NCI-H510A (cell line): ENCODE data around the gene PRRT1B.

Experiments
- DNase-seq: peaks from one replicate; lab custom pipeline; 2025; lab: John Stamatoyannopoulos, UW

Gene PRRT1B

DNA sequence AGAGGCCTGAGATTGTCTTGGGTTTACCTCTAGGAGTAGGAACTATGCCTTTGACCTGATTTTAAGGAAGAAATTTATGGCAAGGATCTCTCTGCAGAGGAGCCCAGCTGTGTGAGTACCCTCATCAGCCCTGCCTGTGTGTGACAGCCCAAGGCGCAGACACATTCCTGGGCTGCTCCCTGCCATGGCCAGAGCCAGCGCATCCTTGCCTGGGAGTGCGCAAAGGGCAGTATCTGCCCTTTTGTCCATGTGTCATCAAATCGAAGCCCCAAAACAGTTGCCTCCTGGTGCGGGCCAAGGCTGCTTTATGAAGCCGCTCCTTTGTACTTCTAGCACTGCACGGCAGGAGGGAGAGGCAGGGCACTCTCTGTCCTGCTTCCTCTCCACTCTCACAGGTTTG is 51.9 kb downstream of the PRRT1B start:
- no peak for DNase-seq

DNA sequence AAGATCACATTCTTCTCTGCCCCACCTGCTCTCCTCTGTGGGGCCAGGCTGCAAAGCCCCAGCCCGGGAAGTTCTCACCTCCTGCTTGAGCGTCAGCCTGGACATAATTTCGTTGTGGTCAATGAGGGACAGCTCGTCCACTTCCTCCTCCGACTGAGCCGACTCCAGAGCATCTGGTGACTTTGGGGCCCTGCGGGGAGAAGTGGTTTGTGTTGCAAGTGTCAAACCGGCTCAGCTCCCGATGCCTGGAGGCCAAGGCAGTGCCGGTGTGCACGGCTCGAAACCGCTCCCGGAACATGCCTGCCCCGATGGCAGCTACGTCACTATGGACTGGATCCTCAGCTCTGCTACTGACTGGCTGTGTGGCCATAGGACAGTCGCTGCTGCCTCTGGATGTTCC is 52.8 kb downstream of the PRRT1B start:
- no peak for DNase-seq

DNA sequence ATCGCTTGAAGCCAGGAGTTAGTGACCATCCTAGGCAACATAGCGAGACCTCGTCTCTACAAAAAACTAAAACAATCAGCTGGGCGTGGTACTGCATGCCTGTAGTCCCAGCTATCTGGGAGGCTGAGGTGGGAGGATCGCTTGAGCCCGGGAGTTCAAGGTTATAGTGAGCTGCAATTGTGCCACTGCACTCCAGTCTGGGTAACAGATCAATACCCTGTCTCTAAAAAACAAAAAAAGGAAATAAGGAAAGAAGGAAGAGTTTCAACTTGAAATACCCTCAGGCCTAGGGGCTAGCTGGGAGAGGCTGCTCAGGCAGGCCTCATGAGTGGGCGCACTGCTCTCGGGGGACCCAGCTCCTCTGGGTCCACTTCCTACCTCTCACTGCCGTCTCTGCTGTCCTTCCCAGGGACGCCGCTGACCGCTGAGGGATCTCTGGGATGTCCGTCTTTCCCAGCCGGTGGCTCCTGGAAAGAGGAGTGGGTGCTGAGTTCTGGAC is 56.4 kb downstream of the PRRT1B start:
- DNase-seq: no peak

DNA sequence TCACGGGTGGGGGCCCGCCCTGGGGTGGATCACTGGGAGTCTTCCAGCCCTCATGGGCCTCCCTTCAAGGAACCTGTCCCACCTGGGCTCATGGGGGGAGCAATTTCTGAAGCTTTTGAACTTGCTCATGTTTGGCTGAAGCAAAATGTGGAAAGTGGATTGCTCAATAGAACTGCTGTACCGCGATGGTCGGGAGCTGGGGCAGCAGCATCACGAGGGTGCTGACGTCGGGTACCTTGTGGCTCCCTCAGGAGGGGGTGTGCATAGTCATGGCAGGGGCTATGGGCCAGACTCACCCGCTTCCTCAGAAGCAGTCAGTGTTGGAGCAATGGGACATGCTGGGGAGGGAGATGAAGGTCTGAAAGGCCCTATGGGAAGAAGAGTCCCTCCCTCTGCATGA is 57.9 kb downstream of the PRRT1B start:
- no peak for DNase-seq

DNA sequence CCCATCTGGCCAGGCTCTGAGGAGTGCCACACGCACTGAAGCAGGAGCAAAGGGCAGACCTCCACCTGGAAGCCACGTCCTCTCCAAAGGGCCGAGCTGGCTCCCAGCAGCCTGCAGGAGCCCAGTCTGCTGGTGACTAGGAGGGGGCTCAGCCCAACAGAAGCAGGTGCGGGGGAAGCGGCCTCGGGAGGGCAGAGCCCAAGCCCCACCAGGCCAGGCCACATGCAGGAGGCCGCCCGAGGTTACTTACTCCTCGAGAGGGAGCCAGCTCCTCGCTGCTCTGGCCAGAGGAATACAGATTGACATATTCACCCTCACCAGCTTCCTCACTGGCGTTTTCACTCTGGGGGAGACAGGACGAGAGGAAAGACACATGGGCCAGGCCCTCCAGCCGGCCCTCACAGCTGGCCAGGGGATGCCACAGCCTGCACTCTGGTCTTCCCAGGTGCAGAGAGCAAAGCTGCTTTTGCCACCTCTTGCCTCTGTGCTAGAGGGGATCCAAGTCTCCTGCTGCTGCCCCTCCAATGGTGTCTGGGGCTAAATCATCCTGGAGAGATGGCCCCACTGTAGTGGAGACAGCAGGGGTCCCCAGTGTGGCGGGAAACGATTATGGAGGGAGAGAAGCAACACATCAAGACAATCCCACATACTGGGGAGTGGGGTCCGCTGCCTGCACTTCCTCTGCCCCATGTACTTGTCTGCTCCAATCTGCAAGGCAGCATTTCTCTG is 58.6 kb downstream of the PRRT1B start:
- no peak for DNase-seq

DNA sequence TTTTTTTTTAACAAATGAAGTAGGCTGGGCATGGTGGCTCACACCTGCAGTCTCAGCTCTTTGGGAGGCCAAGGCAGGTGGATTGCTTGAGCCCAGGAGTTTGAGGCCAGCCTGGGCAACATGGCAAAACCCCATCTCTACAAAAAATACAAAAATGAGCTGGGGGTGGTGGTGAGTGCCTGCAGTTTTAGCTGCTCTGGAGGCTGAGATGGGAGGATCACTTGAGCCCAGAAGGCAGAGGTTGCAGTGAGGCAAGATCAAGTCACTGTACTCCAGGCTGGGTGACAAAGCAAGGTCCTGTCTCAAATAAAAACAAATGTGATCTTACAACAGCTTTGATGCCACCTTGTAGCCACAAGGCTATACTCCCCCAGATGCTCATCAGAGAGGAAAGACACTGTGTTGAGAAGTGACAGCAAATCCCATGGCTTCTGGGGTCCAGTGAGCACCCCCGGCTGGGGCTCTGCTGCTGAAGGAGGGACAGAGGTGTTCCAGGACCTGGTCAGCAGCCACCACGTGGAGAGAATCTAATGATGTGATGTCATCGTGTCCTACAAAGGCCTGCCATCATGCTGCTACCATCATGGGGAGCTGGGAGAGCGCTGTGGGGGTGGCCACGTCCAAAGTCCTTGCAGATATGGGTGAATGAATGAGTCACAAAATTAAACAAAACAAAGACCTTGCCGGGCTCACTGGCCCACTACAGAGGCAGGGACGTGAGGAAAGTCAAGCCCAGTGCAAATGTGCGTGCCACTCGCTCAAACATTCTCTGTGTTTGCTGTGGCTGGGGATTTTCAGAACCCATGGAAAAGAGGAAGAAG is 60.7 kb downstream of the PRRT1B start:
- DNase-seq: no peak

DNA sequence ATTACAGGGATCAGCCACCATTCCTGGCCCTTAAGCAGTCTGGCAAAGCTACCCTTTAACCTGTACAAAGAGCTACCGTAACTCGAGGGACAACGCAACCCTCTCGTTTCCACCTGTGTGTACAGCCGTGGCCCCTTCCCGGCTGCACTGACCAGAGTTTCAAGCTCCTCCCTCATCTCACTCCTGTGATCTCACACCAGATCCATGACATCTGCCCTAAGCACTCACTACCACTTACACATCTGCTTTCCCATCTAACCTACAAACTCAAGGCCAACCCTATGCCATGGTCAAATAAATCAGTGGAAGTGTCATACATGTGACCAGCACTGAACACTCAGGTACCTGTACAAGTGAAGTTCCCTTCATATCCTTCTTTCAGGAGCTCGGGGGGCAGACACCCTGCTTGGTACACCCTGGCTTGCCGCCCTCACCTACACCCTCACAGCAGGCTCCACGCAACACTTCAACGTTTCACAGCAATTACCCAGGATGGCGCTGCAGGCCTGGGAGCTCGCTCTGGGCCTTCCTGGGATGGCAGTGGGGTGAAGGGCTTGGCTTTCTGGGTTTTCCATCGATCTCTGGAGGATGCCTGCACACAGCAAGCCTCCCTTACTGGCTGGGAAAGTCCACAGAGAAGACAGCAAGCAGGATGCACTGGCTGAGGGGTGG is 61.7 kb downstream of the PRRT1B start:
- no peak for DNase-seq

DNA sequence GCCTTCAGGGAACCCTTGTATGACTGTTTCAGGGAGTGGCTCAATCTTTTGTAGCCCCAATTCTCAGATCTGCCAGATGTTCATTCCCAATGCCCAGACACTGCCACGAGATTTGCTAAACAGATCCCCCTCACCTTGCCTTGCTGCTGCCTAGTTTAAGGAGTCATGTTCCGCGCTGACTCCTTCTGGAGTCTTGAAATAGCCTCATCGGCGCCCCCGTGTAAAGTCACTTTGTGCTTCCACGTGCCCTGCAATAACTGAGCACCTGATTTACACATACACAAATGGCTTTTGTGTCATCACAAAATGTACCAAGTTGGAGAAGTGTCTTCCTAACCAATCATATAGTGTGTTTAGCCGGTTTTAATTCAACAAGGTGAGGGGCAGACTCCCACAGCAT is 62.3 kb downstream of the PRRT1B start:
- DNase-seq: no peak

DNA sequence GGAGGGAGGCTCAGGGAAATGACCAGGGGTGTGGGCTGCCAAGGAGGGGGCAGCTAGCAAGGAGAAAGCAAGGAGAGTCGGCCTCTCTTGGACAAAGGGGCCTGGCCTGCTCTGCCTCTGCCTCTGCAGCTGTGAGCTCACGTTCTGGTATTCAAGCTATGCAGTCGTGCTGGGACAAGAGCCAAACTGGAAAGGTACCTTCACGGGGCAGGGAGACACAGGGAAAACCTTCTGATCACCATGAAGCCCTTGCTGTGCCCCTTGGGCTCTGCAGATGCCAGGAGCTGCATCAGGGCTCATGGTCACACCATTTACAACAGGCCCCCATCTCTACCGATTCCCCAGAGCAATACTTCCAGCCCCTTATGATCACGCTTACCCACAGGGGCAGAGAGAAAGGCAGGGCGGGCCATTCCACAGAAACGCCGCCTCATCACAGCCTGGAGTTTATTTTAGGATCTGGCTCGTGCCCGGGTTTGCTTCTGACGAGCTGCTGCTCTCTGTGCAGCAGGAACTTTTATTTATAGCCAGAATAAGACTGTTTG is 63.2 kb downstream of the PRRT1B start:
- DNase-seq: no peak
